Fibroblast of skin of left quadriceps (primary cell): ENCODE results near the gene ALK.
"Not testable (repeated sequence)": the region's sequence is repeated elsewhere in the genome, so short reads cannot be mapped to it uniquely, and the experiment has no call there.

Source experiments
- DNase-seq, 2 experiments: peaks; one replicate each; pipeline ENCODE4 v3.0.0-alpha.2; 2013; ENCODE audit warnings: low read depth in 2 of 2

The ALK gene

DNA sequence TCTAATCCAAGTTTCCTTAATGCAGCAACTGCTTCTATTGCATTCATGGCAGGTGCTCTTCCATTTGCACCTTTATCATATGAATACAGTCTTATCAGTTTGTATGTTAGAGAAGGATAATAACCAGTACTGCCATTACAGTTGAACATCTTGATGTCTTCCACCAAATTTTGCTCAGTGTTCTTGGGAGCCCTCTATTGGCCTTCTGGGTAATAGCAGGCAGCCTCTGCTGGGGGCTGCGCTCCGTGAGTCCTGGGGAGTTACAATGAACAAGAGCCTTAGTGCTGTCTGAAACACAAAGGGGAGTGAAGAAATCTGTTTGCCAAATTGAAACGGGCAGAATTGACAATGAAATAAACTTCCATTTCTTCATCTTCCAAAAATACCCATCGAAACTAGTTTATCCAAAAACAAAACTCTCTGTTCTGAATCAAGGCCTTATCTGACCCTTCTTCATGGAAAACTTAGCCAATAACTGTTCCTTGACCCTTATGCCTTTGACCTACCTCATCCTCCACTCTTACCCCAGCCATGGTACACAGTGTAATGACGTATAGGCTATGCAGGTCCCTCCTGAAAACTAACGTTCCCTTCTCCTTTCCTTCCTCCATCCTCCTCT lies 79.9 kb downstream of the ALK start:
- DNase-seq: peak in 1 of 2 experiments; percentile 16

DNA sequence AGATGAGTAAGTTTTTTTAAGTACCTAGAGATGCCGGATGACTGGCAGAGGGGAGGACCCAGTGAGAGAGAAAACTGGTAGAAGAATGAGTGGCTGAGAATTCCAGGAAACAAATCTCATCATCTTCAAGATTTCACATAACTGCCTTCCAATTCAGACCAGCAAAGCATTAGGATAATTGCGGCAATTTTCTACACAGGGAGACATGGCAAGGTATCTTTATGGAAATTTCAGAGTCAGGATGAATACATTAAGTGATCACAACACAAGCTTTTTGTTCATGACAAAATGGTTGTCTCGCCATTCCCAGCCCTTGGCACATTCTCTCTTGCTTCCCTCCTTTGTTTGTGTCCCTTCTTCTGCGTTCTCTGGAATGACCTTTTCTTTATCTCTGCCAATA lies 82.1 kb downstream of the ALK start:
- no peak for DNase-seq

DNA sequence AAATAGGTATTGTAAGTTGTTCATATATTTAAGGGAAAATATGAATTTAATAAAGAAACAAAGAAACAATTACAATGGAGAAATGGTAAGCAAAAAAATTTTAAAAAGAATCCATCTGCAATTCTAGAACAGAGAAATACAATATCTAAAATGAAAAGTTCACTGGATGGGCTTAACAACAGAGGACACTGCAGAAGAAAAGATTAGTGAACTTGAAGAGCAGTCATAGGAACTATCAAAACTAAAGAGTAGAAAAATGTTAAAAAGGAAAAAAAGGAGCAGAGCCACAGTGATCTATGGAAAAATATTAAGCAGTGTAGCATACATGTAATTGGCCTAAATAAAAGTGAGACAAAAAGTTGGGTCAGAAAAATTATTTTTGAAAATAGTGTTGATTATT lies 83.5 kb downstream of the ALK start:
- no peak for DNase-seq

GRCh38 chr2:29834624-29835023 lies 86.8 kb downstream of the ALK start:
- DNase-seq: no peak

- no peak for DNase-seq
Observed at GRCh38 chr2:29834036-29834540, 87.3 kb downstream of the ALK start.

- DNase-seq: no peak
Observed at GRCh38 chr2:29831560-29831959, 89.8 kb downstream of the ALK start.

DNA sequence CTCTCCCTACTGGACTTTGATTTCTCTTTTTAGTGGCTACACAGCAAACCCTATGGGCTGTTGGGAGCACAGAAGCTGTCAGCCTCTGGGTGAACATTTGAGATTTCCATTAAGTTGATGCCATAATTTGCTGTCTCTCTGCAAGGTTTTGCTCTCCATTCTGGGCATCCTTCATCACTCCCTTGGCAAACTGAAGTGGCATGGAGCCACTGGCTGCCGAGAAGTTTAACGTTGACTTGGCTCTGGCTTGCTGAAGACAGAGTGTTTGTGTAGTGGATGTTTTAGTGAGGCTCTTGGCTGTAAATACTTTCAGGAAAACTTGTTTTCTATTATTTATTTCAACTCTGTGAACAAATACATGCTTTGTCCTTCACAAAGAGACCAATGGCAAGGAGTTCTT lies 91.5 kb downstream of the ALK start:
- DNase-seq: no peak

DNA sequence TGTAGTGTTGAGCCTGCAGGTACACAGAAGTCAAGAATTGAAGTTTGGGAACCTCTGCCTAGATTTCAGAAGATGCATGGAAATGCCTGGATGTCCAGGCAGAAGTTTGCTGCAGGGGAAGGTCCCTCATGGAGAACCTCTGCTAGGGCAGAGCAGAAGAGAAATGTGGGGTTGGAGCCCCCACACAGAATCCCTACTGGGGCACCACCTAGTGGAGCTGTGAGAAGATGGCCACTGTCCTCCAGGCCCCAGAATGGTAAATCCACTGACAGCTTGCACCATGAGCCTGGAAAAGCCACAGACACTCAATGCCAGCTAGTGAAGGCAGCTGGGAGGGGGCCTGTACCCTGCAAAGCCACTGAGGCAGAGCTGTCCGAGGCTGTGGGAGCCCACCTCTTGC lies 97.2 kb downstream of the ALK start:
- not testable (repeated sequence) for DNase-seq

DNA sequence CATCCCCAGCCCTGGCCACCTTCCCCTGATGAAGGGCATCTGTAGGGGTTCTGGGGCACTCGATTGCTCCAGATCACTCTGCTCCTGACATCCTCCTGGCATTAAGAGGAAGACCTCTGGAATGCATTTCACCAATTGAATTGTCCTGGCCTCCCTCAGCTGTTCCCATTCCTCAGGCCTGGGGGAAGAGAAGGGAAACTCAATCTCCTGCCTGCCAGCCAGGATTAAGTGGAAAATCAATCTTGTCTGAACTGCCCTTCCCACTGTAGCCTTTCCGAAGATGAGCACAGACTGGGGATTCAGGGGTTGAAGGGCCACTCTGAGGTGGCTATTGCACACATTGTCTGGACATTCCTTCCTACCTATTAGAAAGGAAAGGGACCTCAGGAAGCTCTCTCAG lies 99.8 kb downstream of the ALK start:
- no peak for DNase-seq

DNA sequence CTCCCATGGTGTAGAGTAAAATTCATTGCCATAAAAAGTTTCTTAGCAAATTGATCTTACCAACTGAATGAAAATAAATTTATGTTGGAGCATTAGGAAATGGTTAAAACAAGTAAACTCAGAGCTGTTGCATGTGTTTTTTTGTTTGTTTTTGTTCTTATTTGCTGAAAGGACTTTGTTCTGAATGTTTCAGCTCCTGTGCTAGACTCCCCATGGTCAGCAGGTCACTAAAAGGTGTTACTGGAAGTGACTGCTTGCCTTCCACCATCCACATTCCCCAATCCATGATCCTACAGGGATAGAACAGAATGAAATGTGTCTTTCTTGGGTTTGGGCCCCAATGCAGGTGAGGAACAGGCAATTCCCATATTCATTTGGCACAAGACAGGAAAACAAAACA lies 101.8 kb downstream of the ALK start:
- DNase-seq: no peak

DNA sequence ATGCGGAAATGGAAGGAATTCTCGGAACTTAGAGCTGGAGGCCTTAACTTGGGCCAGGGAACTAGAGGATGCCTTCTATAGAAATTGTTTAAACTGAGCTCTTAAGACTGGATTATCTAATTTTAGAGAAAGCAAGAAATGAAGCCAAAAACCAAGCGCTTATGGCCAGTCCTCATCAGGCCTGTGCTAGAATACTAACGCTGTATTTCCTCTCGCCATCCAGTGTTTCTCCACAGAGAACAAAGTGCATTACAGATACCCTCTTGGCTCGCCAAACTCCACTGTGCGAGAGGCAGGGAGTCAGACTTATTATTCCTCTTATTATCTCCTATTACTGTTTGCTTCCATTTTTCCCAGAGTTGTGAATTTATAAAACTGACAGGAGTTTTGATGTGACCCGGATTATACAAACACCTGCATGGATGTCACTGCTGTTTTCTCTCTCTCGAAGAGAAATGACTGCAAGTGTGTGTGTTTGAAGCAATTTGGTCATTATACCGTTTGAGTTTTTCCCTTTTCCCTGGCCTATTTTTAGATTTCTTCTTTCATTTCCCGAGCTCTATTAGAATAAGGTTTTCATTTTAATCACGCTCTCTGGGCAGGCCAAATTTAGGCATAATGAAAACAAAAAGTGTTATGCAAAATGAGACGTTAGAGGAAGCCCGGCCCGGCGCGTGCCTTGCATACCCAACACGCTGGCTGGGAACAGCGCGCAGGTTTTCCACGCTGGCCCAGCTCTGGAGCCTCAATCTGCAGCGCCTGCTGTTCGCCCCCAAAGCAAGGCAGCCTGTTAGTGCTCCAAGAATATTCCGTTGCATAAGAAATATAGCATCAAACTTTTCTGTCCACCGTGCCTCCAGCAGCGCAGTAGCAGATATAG lies 103.3 kb downstream of the ALK start:
- no peak for DNase-seq

DNA sequence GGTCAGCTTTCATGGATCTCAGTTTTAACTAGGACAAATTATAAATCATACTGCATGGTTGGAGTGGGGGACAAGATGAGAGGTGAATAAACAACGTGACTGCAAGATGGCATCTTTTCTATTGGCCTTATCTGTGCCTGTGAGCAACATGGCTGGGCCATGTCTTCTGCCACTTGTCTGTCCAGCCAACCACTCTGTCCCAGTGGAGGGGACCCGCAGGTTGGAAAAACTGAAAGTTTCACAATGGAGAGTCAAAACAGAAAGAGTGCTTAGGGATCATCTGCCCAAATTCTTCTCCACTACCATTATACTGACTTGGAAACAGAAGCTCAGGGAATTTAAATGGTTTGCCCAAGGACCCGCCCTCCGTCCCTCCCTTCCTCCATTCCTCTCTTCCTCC lies 104.1 kb downstream of the ALK start:
- DNase-seq: no peak

- DNase-seq: no peak
Observed at GRCh38 chr2:29816651-29817050, 104.7 kb downstream of the ALK start.

GRCh38 chr2:29811378-29811777 lies 110.0 kb downstream of the ALK start:
- no peak for DNase-seq

DNA sequence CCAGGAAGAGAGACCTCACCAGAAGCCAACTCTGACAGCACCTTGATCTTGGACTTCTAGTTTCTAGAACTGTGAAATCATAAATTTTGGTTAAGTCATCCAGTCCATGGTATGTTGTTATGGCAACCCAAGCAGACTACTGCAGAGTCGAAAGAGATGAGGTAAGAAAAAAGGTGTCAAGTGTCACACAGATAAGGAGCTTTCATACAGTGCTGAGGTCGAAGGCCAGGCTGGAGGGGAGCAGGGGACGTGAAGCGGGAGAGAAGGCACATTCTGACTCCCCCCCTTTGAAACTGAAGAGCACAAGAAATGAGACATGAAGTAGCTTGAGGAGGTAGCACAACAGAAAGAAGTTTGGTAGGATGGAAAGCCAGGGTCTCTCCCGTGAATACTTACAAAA lies 110.4 kb downstream of the ALK start:
- DNase-seq: no peak

DNA sequence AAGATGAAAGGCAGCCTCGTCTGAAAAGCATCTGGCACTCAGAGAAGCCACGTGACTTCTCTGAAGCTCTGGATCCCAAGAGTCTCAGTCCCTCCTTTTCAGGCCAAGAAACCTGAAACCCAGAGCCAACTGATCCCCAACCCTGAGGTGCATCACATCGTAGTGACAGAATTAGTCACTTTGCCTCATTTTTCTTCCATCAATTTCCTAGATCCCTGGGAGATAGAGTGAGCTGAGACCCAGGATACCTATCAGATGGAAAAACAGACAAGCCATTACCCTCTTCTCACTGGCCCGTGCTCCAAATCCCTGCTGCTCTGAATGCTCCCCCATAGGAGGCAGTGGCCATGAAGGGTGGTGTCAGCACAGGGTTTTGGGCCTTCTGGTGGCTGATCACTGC lies 113.1 kb downstream of the ALK start:
- DNase-seq: no peak

DNA sequence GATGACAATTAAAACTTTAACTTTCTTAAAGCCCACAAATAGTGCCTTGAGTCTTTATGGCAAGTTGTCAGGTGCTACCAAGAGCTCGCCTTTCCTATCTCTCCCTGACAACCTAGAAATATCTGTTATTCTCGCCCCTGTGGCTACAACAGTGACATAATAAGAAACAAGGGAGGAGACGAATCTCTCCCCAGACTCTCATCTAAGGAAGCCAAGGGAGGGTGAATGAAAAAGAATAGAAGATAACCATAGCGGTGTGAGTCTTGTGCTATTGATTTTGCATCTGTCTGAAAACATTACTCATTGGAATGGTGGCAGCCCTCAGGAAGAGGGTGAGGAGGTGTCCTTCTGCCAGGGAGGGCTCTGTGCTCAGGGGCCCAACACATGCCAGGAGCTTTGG lies 114.3 kb downstream of the ALK start:
- no peak for DNase-seq

GRCh38 chr2:29806461-29806860 lies 114.9 kb downstream of the ALK start:
- DNase-seq: no peak

GRCh38 chr2:29804671-29805070 lies 116.7 kb downstream of the ALK start:
- no peak for DNase-seq

DNA sequence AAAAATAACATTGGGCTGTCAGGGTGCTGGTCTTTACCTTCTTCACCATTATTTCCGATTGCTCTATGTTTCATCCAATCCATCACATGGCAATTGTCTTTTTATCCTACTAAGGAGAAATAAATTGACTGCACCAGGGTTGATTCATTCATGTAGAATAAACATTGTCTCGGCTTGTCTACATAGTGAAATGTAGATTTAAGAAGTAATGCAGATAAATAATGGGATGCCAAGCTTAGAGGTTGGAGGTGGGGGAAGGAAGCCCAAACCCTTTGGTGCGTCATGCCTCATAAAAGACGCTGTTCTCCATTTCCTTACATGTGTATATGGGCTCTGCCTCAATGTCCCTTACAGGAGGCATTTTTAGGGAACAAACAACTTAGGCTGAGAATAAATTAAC lies 117.8 kb downstream of the ALK start:
- no peak for DNase-seq

DNA sequence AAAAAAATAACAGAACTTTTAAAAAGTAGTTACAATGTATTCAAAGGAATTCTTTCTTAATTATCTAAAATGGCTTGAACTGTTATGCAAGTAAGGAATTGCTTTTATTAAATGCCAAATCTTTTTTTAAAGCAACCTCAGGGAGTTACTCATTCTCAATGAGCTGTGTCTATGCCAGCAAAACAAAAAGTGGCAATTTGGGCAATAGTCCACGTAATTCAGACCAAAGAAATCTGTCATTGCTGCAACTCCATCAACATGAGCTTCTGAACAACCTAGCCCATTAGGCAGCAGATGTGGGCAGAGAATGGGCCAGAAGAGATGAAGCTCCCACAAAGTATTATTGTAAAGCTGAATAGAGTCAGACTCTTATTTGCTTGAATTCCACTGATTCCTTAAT lies 118.4 kb downstream of the ALK start:
- no peak for DNase-seq

GRCh38 chr2:29799628-29800027 lies 121.8 kb downstream of the ALK start:
- no peak for DNase-seq

DNA sequence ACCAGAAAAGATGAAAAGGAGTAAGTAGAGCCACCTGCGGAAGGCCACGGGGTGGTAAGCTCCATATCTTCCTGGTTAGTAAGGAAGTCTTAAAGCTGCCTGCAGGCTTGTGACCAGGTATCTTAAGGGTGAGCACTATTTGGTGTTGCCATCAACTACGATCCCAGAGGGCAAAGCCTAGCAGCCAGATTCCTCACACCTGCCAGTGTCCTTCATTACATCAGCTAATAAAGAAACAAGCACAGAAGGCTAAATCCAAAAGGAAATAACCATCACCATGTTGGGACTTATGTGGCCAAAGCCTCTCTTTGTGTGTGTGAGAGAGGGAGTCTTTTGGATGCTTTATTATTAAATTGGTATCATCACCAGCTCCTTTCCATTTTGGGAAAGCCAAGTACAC lies 123.5 kb downstream of the ALK start:
- no peak for DNase-seq
